NCI-H460 (cell line): ENCODE data around the gene CYP27C1. TPM values are rescaled to one million over a fixed set of nuclear protein-coding genes. Genes with fewer than 3 reads are reported as not detected.

Experiments
- DNase-seq: peaks from one replicate; pipeline ENCODE4 v3.0.0-alpha.2; 2016; ENCODE audit warnings: low read depth; ENCODE audit errors: extremely low read depth
- total RNA-seq: library from RNA; depleted of rRNA; stranded (reverse); fragments of >200 nt; shearing (Covaris generic); gene quantifications from 2 replicates; pipeline ENCODE4 v1.2.3, GENCODE V29; 2014

The CYP27C1 gene
- total RNA-seq, 1 experiment from 2014 or later: not detected

GRCh38 chr2:127195140-127196074, 24.7 kb downstream of the CYP27C1 start:
- DNase-seq: no peak

DNA sequence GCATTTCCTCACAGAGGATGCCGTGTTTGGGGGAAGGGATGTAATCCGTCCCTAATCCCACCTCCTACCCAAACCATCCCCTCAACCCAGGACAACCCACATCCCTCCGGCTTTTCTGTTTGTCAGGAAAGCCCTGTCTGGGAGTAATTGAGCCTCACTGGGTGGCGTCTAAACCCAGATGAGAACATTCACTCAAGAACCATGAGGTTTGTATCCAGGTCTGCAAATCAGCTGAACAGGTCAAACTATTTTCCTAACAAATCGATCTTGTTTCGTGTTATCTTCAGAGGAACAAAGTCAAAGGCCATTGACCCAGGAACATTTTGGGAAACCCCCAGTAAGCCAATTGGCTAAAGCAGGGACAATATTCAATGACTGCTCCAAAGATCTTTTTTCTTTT, 25.7 kb downstream of the CYP27C1 start:
- DNase-seq: no peak

GRCh38 chr2:127193967-127194280, 26.2 kb downstream of the CYP27C1 start:
- DNase-seq: no peak

DNA sequence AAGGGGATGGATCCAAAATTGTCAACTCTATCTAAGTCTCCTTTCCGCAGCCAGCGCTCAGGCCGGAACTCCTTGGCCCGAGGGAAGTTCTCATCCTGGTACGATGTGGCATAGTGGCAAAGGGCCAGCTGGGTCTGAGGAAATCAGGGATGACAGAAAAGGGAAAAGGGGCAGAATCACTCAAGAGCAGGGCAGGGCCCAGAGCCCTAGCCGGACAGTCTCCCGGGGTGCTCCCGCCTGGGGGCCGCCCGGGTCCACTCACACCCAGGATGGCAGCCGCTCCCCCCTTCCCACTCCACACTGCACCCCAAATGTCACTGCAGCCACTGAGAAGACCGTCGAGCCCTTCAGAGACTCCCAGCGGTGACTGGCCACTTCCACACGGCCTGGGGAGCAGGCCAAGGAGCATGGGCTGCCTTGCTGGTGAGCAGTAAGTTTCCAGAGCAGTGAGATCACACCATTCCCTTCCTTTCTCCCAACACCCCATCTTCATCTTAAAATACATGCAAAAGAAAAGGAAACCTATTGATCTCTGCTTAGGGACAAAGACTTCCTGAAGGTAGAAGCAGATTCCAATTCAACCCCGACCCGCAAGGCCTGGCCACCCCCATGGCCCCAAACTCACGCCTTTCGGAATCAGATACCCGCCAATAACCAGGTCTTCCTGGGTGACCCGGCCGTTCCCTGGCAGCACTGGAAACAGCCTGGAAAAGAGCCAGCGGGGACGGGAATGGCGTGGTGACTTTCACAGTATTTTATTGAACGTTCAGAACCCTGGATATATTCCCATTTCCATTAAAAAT, 26.7 kb downstream of the CYP27C1 start:
- DNase-seq: no peak

DNA sequence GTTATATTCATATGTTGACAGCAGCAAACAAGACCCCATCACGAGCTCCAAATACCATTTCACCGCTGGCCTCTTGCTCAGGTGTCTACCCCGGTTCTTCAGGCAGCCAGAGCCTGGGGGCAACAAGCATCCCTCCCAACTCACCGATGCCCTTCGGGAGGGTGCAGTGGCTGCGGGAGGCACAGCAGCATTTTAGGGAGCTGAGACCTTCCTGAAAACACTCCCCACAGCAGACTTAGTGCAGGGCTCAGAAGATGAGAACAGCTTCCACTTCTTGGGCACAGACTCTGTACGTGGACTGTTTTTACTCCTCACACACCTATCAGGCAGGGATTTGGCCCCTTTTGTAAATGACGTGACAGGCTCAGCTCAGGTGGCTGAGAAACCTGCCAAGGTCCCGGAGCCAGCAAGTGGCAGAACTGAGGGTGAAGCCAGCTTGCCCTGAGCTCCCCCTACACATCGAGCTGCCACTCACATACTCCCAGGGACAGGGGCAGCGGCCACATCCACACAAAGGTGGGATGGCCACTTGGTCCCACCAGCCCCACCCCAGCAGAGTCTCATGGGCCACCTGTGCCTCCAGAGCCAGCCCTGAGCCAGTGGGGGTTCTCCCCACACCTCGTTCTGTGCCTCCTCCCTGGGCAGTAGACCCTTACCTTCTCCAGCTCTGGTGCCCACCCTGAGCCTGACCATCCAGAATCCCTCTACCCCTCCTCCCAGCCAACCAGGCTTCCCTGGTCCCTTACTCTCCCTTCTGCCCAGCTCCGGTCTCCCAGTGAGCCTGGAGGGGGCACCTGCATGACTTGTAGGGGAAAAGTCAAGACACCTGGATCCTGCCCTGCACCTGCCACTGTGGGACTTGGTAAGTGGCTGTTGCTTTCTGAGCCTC, 28.5 kb downstream of the CYP27C1 start:
- no peak for DNase-seq

- DNase-seq: no peak
These were observed 31.3 kb downstream of the CYP27C1 start for GRCh38 chr2:127188797-127189196.

DNA sequence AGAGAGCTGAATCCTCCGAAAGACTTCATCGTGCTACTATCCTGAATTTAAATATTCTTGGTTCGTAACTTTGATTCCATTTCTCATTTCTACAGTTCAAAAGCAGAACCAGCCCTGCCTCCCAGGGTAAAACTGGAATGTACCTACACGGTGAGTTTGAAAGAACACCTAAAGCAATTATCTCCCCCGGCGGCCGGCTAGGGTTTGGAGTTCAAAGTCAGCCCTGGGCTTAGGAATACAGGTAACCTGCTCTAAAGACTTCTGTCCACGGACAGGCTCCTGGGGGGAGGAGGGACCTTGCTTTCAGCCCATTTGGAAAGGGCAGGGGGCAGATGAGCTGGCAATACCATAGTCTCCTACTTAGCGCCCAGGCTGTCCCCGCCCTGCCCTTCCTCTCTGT, 32.3 kb downstream of the CYP27C1 start:
- DNase-seq: no peak

DNA sequence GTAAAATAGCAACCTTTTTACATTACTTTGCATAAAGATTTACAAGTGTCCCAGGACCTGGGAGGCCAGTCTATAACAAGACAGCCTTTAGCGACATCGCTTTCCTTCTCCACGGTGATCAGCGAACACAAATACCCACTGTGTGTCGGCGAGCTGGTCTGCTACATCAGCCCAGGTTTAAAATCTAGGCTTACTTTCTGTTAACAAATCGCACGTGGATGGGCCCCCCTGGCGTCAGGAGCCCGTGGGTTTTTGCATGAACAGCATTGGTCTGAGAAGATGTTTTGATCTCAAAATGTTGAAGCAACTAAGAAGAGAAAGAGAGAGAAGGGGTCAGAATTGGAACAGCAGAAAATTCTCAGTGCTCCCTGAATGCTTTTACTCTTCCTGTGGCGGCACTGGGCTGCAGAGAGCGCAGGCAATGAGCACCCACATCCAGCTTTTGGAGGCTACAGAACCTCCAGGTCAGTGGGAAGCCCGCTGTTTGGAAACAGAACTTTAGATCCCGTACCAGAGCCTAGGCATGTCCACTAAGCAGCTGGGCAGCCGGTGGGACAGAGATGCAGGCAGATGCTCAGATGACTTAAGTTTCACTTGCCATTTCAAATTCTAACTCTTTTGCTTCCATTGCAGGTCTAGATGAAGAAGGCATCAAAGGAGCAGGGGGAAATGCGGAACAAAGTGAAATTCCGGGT, 32.9 kb downstream of the CYP27C1 start:
- DNase-seq: no peak

DNA sequence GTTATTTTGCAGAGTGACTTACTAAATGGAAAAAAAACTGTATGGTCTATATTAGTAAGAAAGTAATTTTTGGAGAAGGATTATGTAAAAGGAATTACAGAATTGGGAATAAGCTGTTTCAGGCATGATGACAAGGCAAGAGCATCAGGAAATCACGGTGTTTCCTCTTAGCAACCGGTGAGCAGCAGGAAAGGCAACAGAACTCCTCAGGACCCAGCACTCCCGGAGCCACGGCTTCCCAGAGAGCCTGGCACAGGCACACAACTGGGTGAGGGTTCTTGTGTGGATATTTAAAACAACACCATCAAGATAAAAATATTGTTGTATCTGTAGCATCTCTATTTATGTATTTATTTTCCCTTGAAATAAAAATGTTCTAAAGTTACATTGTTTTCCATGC, 34.4 kb downstream of the CYP27C1 start:
- DNase-seq: no peak

DNA sequence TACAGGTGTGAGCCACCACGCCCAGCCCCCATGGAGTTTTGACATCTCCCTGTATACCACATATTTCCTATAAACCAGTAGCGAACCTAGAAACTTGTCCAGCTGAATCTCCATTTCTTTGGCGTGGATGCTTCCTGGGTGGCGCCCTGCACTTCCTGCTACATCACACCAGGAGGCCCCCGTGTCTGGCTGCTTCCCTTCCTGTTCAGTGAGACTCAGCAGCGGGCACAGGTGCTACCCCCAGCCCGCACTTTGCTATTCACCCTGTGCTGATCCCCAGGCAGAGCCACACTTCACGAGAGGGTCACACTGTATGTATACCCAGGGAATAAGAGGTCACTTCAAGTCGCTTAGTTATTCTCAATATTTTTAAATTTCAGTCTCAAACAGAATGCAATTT, 35.0 kb downstream of the CYP27C1 start:
- DNase-seq: no peak

GRCh38 chr2:127183771-127184170, 36.3 kb downstream of the CYP27C1 start:
- no peak for DNase-seq

GRCh38 chr2:127182626-127183458, 37.3 kb downstream of the CYP27C1 start:
- no peak for DNase-seq

DNA sequence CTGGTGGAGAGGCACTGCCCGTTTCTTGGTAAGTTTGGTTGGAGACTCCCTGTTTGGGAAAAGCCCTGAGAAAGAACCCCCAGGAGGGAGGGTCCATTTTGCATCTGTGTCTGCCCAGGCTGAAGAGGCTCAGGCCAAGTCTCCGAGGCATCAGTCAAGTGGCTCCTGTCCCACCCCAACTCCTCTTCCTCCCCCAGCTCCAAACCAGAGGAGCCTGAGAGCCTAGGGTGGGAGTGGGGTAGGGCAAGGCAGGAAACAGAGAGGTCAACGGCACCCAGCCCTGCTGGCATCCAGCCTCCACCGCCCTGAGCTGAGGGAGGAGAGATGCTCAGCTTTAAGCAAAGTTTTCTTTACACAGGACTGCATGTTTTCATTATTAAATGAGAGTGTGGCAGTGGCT, 38.2 kb downstream of the CYP27C1 start:
- no peak for DNase-seq

DNA sequence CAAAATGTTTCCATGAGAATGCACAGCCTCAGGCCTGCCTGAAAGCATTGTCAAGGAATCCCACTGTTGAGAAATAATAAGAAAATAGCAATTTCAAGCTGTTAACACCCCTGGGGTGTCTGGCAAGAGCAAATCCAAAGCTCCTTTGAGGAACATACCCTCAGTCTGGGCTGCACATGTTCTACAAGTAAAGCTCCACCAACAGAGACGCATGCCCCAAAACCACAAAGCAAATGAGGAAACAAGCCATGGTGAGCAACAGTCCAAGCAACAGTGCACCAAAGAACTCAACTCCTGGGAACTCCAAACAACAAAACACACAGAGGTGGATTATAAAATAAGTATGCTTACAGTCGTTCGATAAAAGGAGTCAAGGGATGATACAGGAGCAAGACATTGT, 40.3 kb downstream of the CYP27C1 start:
- DNase-seq: no peak

- DNase-seq: no peak
These were observed 42.4 kb downstream of the CYP27C1 start for GRCh38 chr2:127177617-127178263.

- no peak for DNase-seq
These were observed 43.5 kb downstream of the CYP27C1 start for GRCh38 chr2:127176371-127177311.

- no peak for DNase-seq
These were observed 44.2 kb downstream of the CYP27C1 start for GRCh38 chr2:127175751-127176354.
